ENCODE results near the gene PTP4A1. TPM values are rescaled to one million over a fixed set of nuclear protein-coding genes. Genes with fewer than 3 reads are reported as not detected.
"Not testable (repeated sequence)": the region's sequence is repeated elsewhere in the genome, so short reads cannot be mapped to it uniquely, and the experiment has no call there.

PTP4A1 gene
- 10 to 100 TPM; 12.8 to 58.1 (median 26.5) TPM for total RNA-seq

GRCh38 chr6:63572044-63572746, at the start of gene PTP4A1, which contains the start of gene LOC128125822:
TSS of gene PTP4A1 (plus strand) at chr6:63572480. CDS start at chr6:63576881, 4,401 bp downstream.
TSS of gene LOC128125822 (plus strand) at chr6:63572480.
- peak; percentile 96 to 100 for DNase-seq (ENCODE audit: low spot score in 2 of 2)
- intact Hi-C loops (cut with DNase I; ENCODE audit: low total_unique reads) = no loop called here
- WGBS, 2 donors = 1% methylated on average over 19 to 48 of the region's 73 CpGs
- TF ChIP-seq POLR2A (IDR thresholded peaks at IDR 0.05) = peak in 1 of 2 donors; percentile 93
- TF ChIP-seq, protein P1, sequence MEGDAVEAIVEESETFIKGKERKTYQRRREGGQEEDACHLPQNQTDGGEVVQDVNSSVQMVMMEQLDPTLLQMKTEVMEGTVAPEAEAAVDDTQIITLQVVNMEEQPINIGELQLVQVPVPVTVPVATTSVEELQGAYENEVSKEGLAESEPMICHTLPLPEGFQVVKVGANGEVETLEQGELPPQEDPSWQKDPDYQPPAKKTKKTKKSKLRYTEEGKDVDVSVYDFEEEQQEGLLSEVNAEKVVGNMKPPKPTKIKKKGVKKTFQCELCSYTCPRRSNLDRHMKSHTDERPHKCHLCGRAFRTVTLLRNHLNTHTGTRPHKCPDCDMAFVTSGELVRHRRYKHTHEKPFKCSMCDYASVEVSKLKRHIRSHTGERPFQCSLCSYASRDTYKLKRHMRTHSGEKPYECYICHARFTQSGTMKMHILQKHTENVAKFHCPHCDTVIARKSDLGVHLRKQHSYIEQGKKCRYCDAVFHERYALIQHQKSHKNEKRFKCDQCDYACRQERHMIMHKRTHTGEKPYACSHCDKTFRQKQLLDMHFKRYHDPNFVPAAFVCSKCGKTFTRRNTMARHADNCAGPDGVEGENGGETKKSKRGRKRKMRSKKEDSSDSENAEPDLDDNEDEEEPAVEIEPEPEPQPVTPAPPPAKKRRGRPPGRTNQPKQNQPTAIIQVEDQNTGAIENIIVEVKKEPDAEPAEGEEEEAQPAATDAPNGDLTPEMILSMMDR (IDR thresholded peaks at IDR 0.05) = no peak
- H3K4me3 ChIP-seq (ENCODE audit: low read depth, poor library complexity, severe bottlenecking) = peak within 1 kb of the TSS; percentile 99

- intact Hi-C loops (cut with DNase I; ENCODE audit: low total_unique reads); H3K4me3 ChIP-seq (ENCODE audit: low read depth, poor library complexity, severe bottlenecking); DNase-seq (ENCODE audit: low spot score in 2 of 2): not testable (repeated sequence)
- 86 to 89% methylated on average over 7 of the region's 7 CpGs for WGBS, 2 donors
These were observed 49.4 kb upstream of the PTP4A1 start for GRCh38 chr6:63522911-63523287.

DNA sequence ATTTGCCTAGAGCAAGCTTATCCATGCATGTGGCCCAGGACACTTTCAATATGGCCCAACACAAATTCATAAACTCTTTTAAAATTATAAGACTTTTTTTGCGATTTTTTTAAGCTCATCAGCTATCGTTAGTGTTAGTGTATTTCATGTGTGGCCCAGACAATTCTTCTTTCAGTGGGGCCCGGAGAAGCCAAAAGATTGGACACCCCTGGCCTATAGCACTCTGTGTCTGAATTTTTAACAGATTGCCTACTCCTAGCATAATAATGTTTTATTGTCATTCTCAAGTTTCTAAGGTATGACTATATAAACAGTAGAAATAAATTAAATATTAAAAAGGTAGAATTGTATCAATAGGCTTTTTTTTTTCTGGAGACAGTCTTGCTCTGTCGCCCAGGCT, 48.6 kb upstream of the PTP4A1 start:
- intact Hi-C loops (cut with DNase I; ENCODE audit: low total_unique reads) = no loop called here
- TF ChIP-seq, protein P1 (IDR thresholded peaks at IDR 0.05) = no peak
- no peak for TF ChIP-seq POLR2A (IDR thresholded peaks at IDR 0.05)
- no peak for DNase-seq (ENCODE audit: low spot score in 2 of 2)
- no peak overlapping the region for H3K4me3 ChIP-seq (ENCODE audit: low read depth, poor library complexity, severe bottlenecking)
- WGBS, 2 donors = 95% methylated on average over 4 of the region's 4 CpGs

DNA sequence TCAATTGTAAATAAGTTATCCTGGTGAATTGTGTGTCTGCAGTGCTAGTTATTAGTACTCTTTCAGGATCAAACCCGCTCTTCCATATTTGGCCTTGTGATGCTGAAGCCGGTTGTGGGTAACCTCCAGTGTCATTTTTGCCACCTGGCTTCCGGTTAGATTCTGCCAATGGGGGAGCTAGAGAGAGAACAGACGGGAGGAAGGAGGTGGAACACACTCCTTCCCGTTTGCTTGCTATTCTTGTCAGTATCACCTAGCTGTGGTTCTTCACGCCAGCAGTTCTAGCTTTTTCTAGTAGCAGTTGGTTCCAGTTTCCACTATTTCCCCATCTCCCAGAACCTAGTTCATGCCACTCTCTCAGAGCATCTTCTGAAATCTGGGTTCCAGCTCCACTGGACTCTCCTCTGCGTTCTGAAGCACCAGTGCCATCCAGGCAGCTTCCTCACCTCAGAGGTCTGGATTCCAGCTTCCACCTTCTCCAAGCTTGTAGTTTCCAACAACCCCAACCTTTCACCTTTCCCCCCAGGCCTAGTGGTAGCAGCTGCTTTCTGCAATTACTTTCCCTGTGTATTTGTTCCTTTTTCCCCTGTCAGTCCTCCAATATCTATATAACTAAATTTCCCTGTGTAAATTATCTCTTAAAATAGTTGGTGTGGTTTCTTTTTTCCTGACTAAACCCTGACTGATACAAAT, 46.9 kb upstream of the PTP4A1 start:
- no peak overlapping the region for H3K4me3 ChIP-seq (ENCODE audit: low read depth, poor library complexity, severe bottlenecking)
- DNase-seq (ENCODE audit: low spot score in 2 of 2) = no peak
- intact Hi-C loops (cut with DNase I; ENCODE audit: low total_unique reads) = no loop called here
- no peak for TF ChIP-seq POLR2A (IDR thresholded peaks at IDR 0.05)
- TF ChIP-seq, protein P1 (IDR thresholded peaks at IDR 0.05) = no peak
- WGBS, 2 donors = 76% methylated on average over 7 of the region's 7 CpGs

GRCh38 chr6:63526931-63527330, 45.3 kb upstream of the PTP4A1 start:
- no peak for TF ChIP-seq POLR2A (IDR thresholded peaks at IDR 0.05)
- TF ChIP-seq, protein P1 (IDR thresholded peaks at IDR 0.05) = no peak
- DNase-seq (ENCODE audit: low spot score in 2 of 2) = no peak
- intact Hi-C loops (cut with DNase I; ENCODE audit: low total_unique reads) = no loop called here
- no peak overlapping the region for H3K4me3 ChIP-seq (ENCODE audit: low read depth, poor library complexity, severe bottlenecking)

GRCh38 chr6:63527658-63528514, 44.4 kb upstream of the PTP4A1 start:
- 61 to 66% methylated on average over 6 of the region's 6 CpGs for WGBS, 2 donors
- intact Hi-C loops (cut with DNase I; ENCODE audit: low total_unique reads) = no loop called here
- TF ChIP-seq, protein P1 (IDR thresholded peaks at IDR 0.05) = no peak
- TF ChIP-seq POLR2A (IDR thresholded peaks at IDR 0.05) = no peak
- H3K4me3 ChIP-seq (ENCODE audit: low read depth, poor library complexity, severe bottlenecking) = no peak overlapping the region
- DNase-seq (ENCODE audit: low spot score in 2 of 2) = peak in 1 of 2 donors; percentile 59
